IMR-90 (cell line): ENCODE results near the gene CLEC16A. TPM values are rescaled to one million over a fixed set of nuclear protein-coding genes. Genes with fewer than 3 reads are reported as not detected.

Source experiments
- ATAC-seq: fragments of 200-7000 bp; cut with Tn5 transposase; 2 replicates; pipeline ENCODE4 v1.9.1; 2020; ENCODE audit warnings: low read depth, mild to moderate bottlenecking, moderate library complexity
- BruUV-seq: library from RNA; stranded (reverse); fragments of 400-500 nt; replicated peaks from 2 replicates; lab custom pipeline; 2021; lab: Mats Ljungman, UMichigan
- CTCF ChIA-PET: fragments of 300-600 bp; formaldehyde crosslinking; extraction: SDS; loops from one replicate; lab custom pipeline; 2021; ENCODE audit warnings: antibody characterized with exemption; lab: Yijun Ruan, JAX
- POLR2A ChIA-PET: fragments of 300-600 bp; sonication (Branson Sonifier 250); formaldehyde crosslinking; loops from one replicate; lab custom pipeline; 2022; ENCODE audit warnings: antibody characterized with exemption; ENCODE audit not compliant: unreplicated experiment; lab: Charles Lee
- DNase-seq: peaks from one replicate; pipeline ENCODE4 v3.0.0; 2013
- H2AFZ ChIP-seq: replicated peaks from 2 replicates; pipeline ENCODE3; 2013; ENCODE audit warnings: low read length, mild to moderate bottlenecking; ENCODE audit not compliant: poor library complexity
- H2AK5ac ChIP-seq: 2 replicates; pipeline ENCODE4 v1.6.1; 2013; ENCODE audit warnings: low read depth, low read length, inconsistent platforms
- H2AK9ac ChIP-seq: replicated peaks from 2 replicates; pipeline ENCODE3; 2013; ENCODE audit warnings: mild to moderate bottlenecking, low read depth, low read length, moderate library complexity; ENCODE audit not compliant: poor library complexity
- H2BK120ac ChIP-seq: 2 replicates; pipeline ENCODE4 v1.6.1; 2013; ENCODE audit warnings: low read depth, low read length, inconsistent platforms
- H2BK15ac ChIP-seq: 3 replicates; pipeline ENCODE4 v1.6.1; 2013; ENCODE audit warnings: low read depth, low read length, inconsistent platforms
- H2BK20ac ChIP-seq: 2 replicates; pipeline ENCODE4 v1.6.1; 2013; ENCODE audit warnings: low read depth, mild to moderate bottlenecking, inconsistent platforms, low read length, moderate library complexity
- H2BK5ac ChIP-seq: 2 replicates; pipeline ENCODE4 v1.6.1; 2013; ENCODE audit warnings: mild to moderate bottlenecking, low read depth, low read length, inconsistent platforms; ENCODE audit not compliant: poor library complexity, severe bottlenecking
- H3K14ac ChIP-seq: replicated peaks from 2 replicates; pipeline ENCODE4 v1.6.1; 2013; ENCODE audit warnings: low read depth, low read length, inconsistent platforms
- H3K18ac ChIP-seq: 2 replicates; pipeline ENCODE4 v1.6.1; 2013; ENCODE audit warnings: low read depth, low read length, control low read depth
- H3K23ac ChIP-seq: 2 replicates; pipeline ENCODE4 v1.6.1; 2013; ENCODE audit warnings: low read depth, low read length, inconsistent platforms
- H3K27ac ChIP-seq: 2 replicates; pipeline ENCODE4 v1.5.1; 2013; ENCODE audit warnings: mild to moderate bottlenecking, control low read depth, low read length; ENCODE audit not compliant: insufficient read depth
- H3K27me3 ChIP-seq: 2 replicates; pipeline ENCODE4 v1.6.1; 2013; ENCODE audit warnings: low read length; ENCODE audit not compliant: control insufficient read depth, insufficient read depth
- H3K36me3 ChIP-seq: 2 replicates; pipeline ENCODE4 v1.6.1; 2013; ENCODE audit warnings: low read length, mixed read lengths; ENCODE audit not compliant: control insufficient read depth, insufficient read depth
- H3K4ac ChIP-seq: 2 replicates; pipeline ENCODE4 v1.6.1; 2013; ENCODE audit warnings: low read depth, low read length, inconsistent platforms
- H3K4me1 ChIP-seq: 2 replicates; pipeline ENCODE4 v1.6.1; 2013; ENCODE audit warnings: low read length, mixed read lengths; ENCODE audit not compliant: control insufficient read depth, insufficient read depth
- H3K4me2 ChIP-seq: 2 replicates; pipeline ENCODE4 v1.6.1; 2013; ENCODE audit warnings: low read depth, mild to moderate bottlenecking, control low read depth, low read length, moderate library complexity
- H3K4me3 ChIP-seq: 2 replicates; pipeline ENCODE4 v1.5.1; 2013; ENCODE audit warnings: low read depth, mild to moderate bottlenecking, control low read depth, low read length, moderate library complexity; ENCODE audit not compliant: insufficient read depth
- H3K56ac ChIP-seq: 2 replicates; pipeline ENCODE4 v1.6.1; 2013; ENCODE audit warnings: low read length, inconsistent platforms; ENCODE audit not compliant: insufficient read depth; ENCODE audit errors: extremely low read depth
- H3K79me1 ChIP-seq, 2 experiments: 2 replicates each; pipeline ENCODE4 v1.6.1; 2013; ENCODE audit warnings: low read length in 2 of 2, inconsistent platforms in 1 of 2, low read depth in 1 of 2
- H3K9ac ChIP-seq: 2 replicates; pipeline ENCODE4 v1.6.1; 2013; ENCODE audit warnings: low read depth, low read length, control low read depth
- H3K9me1 ChIP-seq: 2 replicates; pipeline ENCODE4 v1.6.1; 2013; ENCODE audit warnings: low read length, inconsistent platforms; ENCODE audit not compliant: insufficient read depth
- H3K9me3 ChIP-seq: 2 replicates; pipeline ENCODE4 v1.6.1; 2013; ENCODE audit warnings: low read length; ENCODE audit not compliant: control insufficient read depth, insufficient read depth
- H4K20me1 ChIP-seq: 2 replicates; pipeline ENCODE4 v1.6.1; 2013; ENCODE audit warnings: low read length, inconsistent platforms; ENCODE audit not compliant: insufficient read depth
- H4K5ac ChIP-seq: 2 replicates; pipeline ENCODE4 v1.6.1; 2013; ENCODE audit warnings: mild to moderate bottlenecking, low read depth, low read length, control low read depth
- H4K8ac ChIP-seq, 2 experiments: 2 replicates each; pipeline ENCODE4 v1.6.1; 2013; ENCODE audit warnings: low read depth in 2 of 2, low read length in 2 of 2, control low read depth in 1 of 2, inconsistent platforms in 1 of 2
- H4K91ac ChIP-seq: 2 replicates; pipeline ENCODE4 v1.6.1; 2013; ENCODE audit warnings: low read depth, low read length, inconsistent platforms; ENCODE audit not compliant: insufficient read depth
- CEBPB ChIP-seq: IDR thresholded peaks from 2 replicates; pipeline ENCODE4 v1.6.1; 2012; ENCODE audit warnings: low read depth, low read length, improper control_type of control experiment
- FOS ChIP-seq: fragments of 150-350 bp; IDR thresholded peaks from 2 replicates; pipeline ENCODE4 v1.6.1; 2016; ENCODE audit warnings: low read depth, low read length
- MAFK ChIP-seq: IDR thresholded peaks from 2 replicates; pipeline ENCODE4 v1.6.1; 2012; ENCODE audit warnings: low read depth, low read length, improper control_type of control experiment
- MXI1 ChIP-seq: IDR thresholded peaks from 2 replicates; pipeline ENCODE4 v1.6.1; 2012; ENCODE audit warnings: low read depth, mild to moderate bottlenecking, low read length, moderate library complexity, borderline replicate concordance
- NFE2L2 ChIP-seq: fragments of 150-350 bp; IDR thresholded peaks from 2 replicates; pipeline ENCODE4 v1.6.1; 2016; ENCODE audit warnings: low read depth, mild to moderate bottlenecking, low read length
- POLR2A ChIP-seq: IDR thresholded peaks from 2 replicates; pipeline ENCODE4 v1.6.1; 2012; ENCODE audit warnings: mild to moderate bottlenecking, low read depth, low read length
- RCOR1 ChIP-seq: IDR thresholded peaks from 2 replicates; pipeline ENCODE4 v1.6.1; 2012; ENCODE audit warnings: mild to moderate bottlenecking, low read length, improper control_type of control experiment; ENCODE audit not compliant: insufficient replicate concordance
- SMC3 ChIP-seq: fragments of 150-350 bp; IDR thresholded peaks from 2 replicates; pipeline ENCODE4 v1.6.1; 2016; ENCODE audit warnings: low read depth, mild to moderate bottlenecking, antibody characterized with exemption, low read length, moderate library complexity
- WGBS, 2 experiments: methylation state at CpG; one replicate each; pipeline versions ENCODE4 v1.1.5 to v1.1.7; 2013; ENCODE audit warnings: missing lambda C conversion rate in 2 of 2; ENCODE audit not compliant: insufficient read length in 1 of 2; ENCODE audit errors: extremely low coverage in 2 of 2; 5-methylcytosine and 5-hydroxymethylcytosine counted together
- dilution Hi-C: fragments of 300-500 bp; cut with HindIII; formaldehyde crosslinking; loops from one replicate; pipeline ENCODE4 v1.14.3; 2018; ENCODE audit warnings: low sequenced_read_pairs; ENCODE audit not compliant: unreplicated experiment
- in situ Hi-C: fragments of 300-500 bp; cut with MboI; formaldehyde crosslinking; loops from 3 replicates; pipeline ENCODE4 v1.14.3; 2019; ENCODE audit warnings: low sequenced_read_pairs, inconsistent platforms, mixed read lengths
- intact Hi-C: fragments of 100-400 bp; cut with micrococcal nuclease; formaldehyde crosslinking; loops from 2 replicates; pipeline ENCODE4 v1.10.0; 2022
- polyA plus RNA-seq, 3 experiments: library from polyadenylated mRNA; depleted of rRNA; stranded (reverse); fragments of >200 nt; gene quantifications; 2 replicates each; pipeline ENCODE4 v1.2.3, GENCODE V29; 2012; ENCODE audit warnings: low replicate concordance in 1 of 3
- total RNA-seq: library from RNA; depleted of rRNA; stranded (reverse); fragments of >200 nt; gene quantifications from 2 replicates; pipeline ENCODE4 v1.2.3, GENCODE V29; 2012

Gene CLEC16A
- total and polyA plus RNA-seq, 2 of the 4 experiments (the other 2 are of a cell fraction): 15.9 to 16.5 TPM

- peak overlapping the region; percentile 97 for H2BK120ac ChIP-seq
- H3K36me3 ChIP-seq: no peaks in the 10 kb centered on the region
- intact Hi-C loops: loop anchor here (2.0 kb wide), 1 partner anchor 50 kb away; no protein-coding TSS in a partner anchor
- DNase-seq (peak; percentile 83), ATAC-seq (peak; percentile 25)
- H3K14ac ChIP-seq: peak overlapping the region; percentile 95
- H4K91ac ChIP-seq: peak overlapping the region; percentile 98
- no peak overlapping the region for H2AFZ ChIP-seq
- H3K9me3 ChIP-seq: no peaks in the 10 kb centered on the region
- H3K27ac ChIP-seq: peak overlapping the region; percentile 84
- dilution Hi-C loops: no loop called here
- H3K4ac ChIP-seq: peak overlapping the region; percentile 98
- peaks cover 5% of the 10 kb centered on the region; the same call in 1 of the 2 replicates for H4K20me1 ChIP-seq
- H3K79me1 ChIP-seq: peaks cover 0 to 44% of the 10 kb centered on the region in 2 experiments; a peak in 3 of 4 replicates
- H3K56ac ChIP-seq: peak overlapping the region; percentile 88
- no peaks in the 10 kb centered on the region for H3K27me3 ChIP-seq
- H2BK15ac ChIP-seq: peak overlapping the region; percentile 82; the same call in 2 of the 3 replicates
- H2BK20ac ChIP-seq: peak overlapping the region; percentile 97
- H3K4me3 ChIP-seq: no peak overlapping the region
- H4K8ac ChIP-seq: peak overlapping the region; percentile 88 to 89
- H3K23ac ChIP-seq: peak overlapping the region; percentile 97
- in situ Hi-C loops: no loop called here
- WGBS, 2 experiments: no CpG with 5 or more reads among the region's 5 CpGs
- BruUV-seq: no TSS peak
- H4K5ac ChIP-seq: peak overlapping the region; percentile 95
- H3K9ac ChIP-seq: peak overlapping the region; percentile 50
- H3K4me2 ChIP-seq: peak overlapping the region; percentile 3
- H3K18ac ChIP-seq: peak overlapping the region; percentile 85
- peaks cover 38% of the 10 kb centered on the region for H3K9me1 ChIP-seq
- H2AK5ac ChIP-seq: peak overlapping the region; percentile 97
- peak overlapping the region; percentile 99 for H2BK5ac ChIP-seq
- peak overlapping the region; percentile 93 for H2AK9ac ChIP-seq
- TF ChIP-seq RCOR1 (no peak), SMC3 (no peak), NFE2L2 (no peak), POLR2A (no peak), FOS (no peak), MAFK (no peak), CEBPB (no peak), MXI1 (no peak)
- CTCF ChIA-PET: no interaction called here
- POLR2A ChIA-PET: interaction anchor here (0.6 kb wide), 1 partner anchor 9 kb away, joined by 6 read pairs; no protein-coding TSS in a partner anchor
- peaks cover 44% of the 10 kb centered on the region for H3K4me1 ChIP-seq
Measured at GRCh38 chr16:11078812-11079459, 134.6 kb downstream of the CLEC16A start.
